BE2C (cell line): ENCODE data around the gene RAPGEF2.

Experiments used
- DNase-seq: peaks from one replicate; pipeline ENCODE4 v3.0.0-alpha.2; 2020
- H3K27me3 ChIP-seq: fragments of 250-450 bp; sonication (Bioruptor Pico); 2 replicates; pipeline ENCODE4 v1.5.1; 2020; ENCODE audit warnings: mild to moderate bottlenecking
- H3K36me3 ChIP-seq: fragments of 250-450 bp; sonication (Bioruptor Pico); 2 replicates; pipeline ENCODE4 v1.5.1; 2020; ENCODE audit warnings: mild to moderate bottlenecking
- H3K4me1 ChIP-seq: fragments of 250-450 bp; sonication (Bioruptor Pico); 2 replicates; pipeline ENCODE4 v1.5.1; 2020
- H3K4me3 ChIP-seq: 2 replicates; pipeline ENCODE4 v1.5.1; 2011; ENCODE audit warnings: low read depth, low read length
- H3K9me3 ChIP-seq: fragments of 250-450 bp; sonication (Bioruptor Pico); 2 replicates; pipeline ENCODE4 v1.5.1; 2020
- TF ChIP-seq, protein P1 (sequence below): IDR thresholded peaks from 2 replicates; pipeline ENCODE4 v1.5.1; 2012; ENCODE audit warnings: mild to moderate bottlenecking, low read depth, low read length

RAPGEF2 gene

DNA sequence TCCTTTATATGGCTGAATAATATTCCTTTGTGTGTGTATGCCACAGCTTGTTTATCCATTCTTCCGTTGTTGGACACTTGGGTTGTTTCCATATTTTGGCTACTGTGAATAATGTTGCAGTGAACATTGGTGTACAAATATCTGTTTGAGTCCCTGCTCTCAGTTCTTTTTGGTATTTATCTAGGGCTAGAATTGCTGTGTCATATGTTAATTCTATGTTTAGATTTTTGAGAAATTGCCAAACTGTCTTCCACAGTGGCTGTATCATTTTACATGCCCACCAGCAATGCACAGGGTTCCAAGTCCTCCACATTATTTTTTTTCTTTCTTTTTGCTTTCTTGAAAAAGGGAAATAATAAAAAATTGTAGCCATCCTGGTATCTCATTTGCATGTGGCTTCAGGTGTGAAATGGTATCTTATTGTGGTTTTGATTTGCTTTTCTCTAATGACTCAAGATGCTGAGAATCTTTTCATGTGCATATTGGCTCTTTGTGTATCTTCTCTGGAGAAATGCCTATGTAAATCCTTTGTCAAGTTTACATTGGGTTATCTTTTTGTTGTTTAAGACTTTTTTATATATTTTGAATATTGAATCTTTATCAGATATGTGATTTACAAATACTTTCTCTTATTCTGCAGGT is 129.7 kb downstream of the RAPGEF2 start:
- Histone ChIP-seq H3K9me3 (no peaks in the 10 kb centered on the region), H3K4me3 (no peak overlapping the region), H3K36me3 (no peaks in the 10 kb centered on the region), H3K4me1 (peaks cover 2% of the 10 kb centered on the region), H3K27me3 (no peaks in the 10 kb centered on the region)
- TF ChIP-seq, protein P1, sequence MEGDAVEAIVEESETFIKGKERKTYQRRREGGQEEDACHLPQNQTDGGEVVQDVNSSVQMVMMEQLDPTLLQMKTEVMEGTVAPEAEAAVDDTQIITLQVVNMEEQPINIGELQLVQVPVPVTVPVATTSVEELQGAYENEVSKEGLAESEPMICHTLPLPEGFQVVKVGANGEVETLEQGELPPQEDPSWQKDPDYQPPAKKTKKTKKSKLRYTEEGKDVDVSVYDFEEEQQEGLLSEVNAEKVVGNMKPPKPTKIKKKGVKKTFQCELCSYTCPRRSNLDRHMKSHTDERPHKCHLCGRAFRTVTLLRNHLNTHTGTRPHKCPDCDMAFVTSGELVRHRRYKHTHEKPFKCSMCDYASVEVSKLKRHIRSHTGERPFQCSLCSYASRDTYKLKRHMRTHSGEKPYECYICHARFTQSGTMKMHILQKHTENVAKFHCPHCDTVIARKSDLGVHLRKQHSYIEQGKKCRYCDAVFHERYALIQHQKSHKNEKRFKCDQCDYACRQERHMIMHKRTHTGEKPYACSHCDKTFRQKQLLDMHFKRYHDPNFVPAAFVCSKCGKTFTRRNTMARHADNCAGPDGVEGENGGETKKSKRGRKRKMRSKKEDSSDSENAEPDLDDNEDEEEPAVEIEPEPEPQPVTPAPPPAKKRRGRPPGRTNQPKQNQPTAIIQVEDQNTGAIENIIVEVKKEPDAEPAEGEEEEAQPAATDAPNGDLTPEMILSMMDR: no peak
- no peak for DNase-seq

DNA sequence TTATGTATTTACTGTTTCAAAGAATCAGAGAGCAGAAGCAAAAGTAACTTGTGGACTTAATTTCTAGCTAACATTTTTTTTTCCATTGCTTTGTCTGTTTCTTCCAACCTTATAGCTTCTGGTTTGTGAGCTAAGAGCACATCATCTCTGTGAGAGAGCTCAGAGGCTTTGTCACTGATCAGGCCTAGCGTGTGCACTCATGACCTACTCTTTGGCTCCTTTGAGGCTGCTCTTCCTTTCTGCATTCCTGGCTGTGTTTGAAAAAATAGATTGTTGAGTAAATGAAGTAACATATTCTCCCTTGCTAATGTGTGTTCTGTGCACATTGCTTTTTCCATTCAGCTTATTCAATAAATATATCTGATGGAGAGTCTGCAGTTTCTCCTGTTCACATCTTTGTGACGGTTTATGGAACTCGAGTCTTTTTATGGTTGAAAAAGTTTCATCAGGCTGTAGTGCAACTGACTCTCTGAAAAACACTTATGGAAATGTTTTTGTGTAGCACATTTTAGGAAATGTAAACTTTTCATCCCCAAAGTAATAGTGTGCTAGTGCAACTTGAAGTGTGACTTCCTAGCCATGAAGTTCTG is 133.0 kb downstream of the RAPGEF2 start:
- no peaks in the 10 kb centered on the region for H3K9me3 ChIP-seq
- H3K4me3 ChIP-seq: no peak overlapping the region
- TF ChIP-seq, protein P1: no peak
- H3K27me3 ChIP-seq: no peaks in the 10 kb centered on the region
- DNase-seq: no peak
- no peaks in the 10 kb centered on the region; the same call in 1 of the 2 replicates for H3K4me1 ChIP-seq
- no peaks in the 10 kb centered on the region for H3K36me3 ChIP-seq

DNA sequence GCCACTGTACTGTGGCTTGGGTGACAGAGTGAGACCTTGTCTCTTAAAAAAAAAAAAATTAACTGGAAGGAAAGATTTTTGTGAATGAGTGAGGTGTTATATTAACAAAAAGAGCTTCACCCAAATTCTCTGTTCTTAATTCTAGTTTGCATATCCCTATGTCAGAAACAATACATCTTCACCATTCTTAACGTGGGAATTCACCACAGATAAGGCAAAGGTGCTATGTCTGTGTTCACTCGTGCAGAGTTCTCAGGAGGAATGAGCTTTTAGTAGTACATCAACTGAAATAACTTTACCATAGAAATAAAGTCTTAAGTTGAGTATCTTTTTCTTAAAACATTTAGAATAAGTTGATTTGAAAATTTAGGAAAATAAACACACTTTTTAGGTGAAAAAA is 135.1 kb downstream of the RAPGEF2 start:
- H3K4me1 ChIP-seq: no peaks in the 10 kb centered on the region; the same call in 1 of the 2 replicates
- no peaks in the 10 kb centered on the region for H3K36me3 ChIP-seq
- DNase-seq: no peak
- H3K9me3 ChIP-seq: no peaks in the 10 kb centered on the region
- TF ChIP-seq, protein P1: no peak
- H3K27me3 ChIP-seq: no peaks in the 10 kb centered on the region
- H3K4me3 ChIP-seq: no peak overlapping the region

DNA sequence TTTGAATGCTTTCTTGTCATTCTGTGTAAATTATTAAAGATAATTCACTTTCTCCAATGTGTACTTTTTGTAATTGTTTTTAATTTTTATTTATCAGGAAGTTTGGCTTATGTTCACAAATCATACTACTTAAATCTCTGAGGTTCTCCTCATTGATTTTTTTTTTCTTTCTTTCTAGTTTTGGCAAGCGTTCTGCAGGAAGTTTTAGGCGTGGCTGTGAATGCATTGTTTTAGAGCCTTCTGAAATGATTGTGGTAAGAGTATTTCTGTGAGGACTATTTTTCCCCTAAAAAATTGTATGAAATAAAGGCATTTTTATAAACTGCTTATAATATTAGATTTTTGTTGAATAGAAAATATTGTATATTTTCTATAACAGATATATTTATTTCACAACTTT is 135.8 kb downstream of the RAPGEF2 start:
- TF ChIP-seq, protein P1: no peak
- DNase-seq: no peak
- Histone ChIP-seq H3K4me3 (no peak overlapping the region), H3K27me3 (no peaks in the 10 kb centered on the region), H3K4me1 (no peaks in the 10 kb centered on the region; the same call in 1 of the 2 replicates), H3K36me3 (no peaks in the 10 kb centered on the region), H3K9me3 (no peaks in the 10 kb centered on the region)

DNA sequence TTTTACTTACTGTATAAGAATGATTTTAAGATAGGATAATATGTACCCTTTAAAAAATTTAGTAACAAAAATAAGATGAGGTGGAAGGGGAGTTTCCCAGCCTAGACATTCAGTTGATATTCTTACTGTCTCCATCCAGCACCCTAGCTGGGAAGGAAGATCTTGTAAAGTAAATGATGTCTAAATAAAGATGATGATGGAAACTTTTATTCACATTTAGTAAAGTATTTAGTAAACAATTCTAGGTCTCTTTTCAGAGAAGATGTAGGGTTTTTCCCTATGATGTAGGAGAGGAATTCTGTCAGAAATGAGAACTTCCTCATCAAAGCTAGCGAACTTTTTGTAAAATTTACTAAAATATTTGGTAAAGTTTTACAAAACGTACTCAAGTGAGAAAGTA is 136.8 kb downstream of the RAPGEF2 start:
- no peak for DNase-seq
- Histone ChIP-seq H3K4me3 (no peak overlapping the region), H3K36me3 (no peaks in the 10 kb centered on the region), H3K27me3 (no peaks in the 10 kb centered on the region), H3K4me1 (no peaks in the 10 kb centered on the region; the same call in 1 of the 2 replicates), H3K9me3 (no peaks in the 10 kb centered on the region)
- TF ChIP-seq, protein P1: no peak

DNA sequence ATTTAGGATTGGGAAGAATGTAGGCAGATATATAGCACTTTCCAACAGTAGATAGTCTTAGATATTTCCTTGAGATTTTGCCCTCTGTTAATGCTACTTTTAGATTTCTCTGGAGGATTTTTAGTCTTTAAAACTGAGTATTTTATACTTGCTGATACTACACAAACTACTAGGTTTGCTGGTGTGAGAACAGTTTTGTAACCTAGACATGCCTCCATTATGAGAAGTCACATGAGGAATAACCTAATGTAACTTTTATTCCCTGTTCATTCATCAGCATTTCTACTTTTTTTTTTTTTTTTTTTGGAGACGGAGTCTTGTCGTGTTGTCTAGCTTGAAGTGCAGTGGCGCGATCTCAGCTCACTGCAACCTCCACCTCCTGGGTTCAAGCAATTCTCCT is 137.2 kb downstream of the RAPGEF2 start:
- Histone ChIP-seq H3K9me3 (no peaks in the 10 kb centered on the region), H3K27me3 (no peaks in the 10 kb centered on the region), H3K4me1 (no peaks in the 10 kb centered on the region; the same call in 1 of the 2 replicates), H3K36me3 (no peaks in the 10 kb centered on the region), H3K4me3 (no peak overlapping the region)
- DNase-seq: no peak
- TF ChIP-seq, protein P1: no peak
